Caco-2 (cell line): ENCODE data around the gene TNS3. TPM values are rescaled to one million over a fixed set of nuclear protein-coding genes. Genes with fewer than 3 reads are reported as not detected.

ENCODE experiments used
- BruUV-seq: library from RNA; stranded (reverse); fragments of 400-500 nt; replicated peaks from 2 replicates; lab custom pipeline; 2021; lab: Mats Ljungman, UMichigan
- CTCF ChIA-PET: fragments of 300-600 bp; sonication (Branson Sonifier 250); formaldehyde crosslinking; loops from one replicate; lab custom pipeline; 2022; ENCODE audit warnings: antibody characterized with exemption; lab: Charles Lee
- POLR2A ChIA-PET: fragments of 300-600 bp; sonication (Branson Sonifier 250); formaldehyde crosslinking; loops from one replicate; lab custom pipeline; 2022; ENCODE audit warnings: antibody characterized with exemption; lab: Charles Lee
- DNase-seq, 2 experiments: peaks; one replicate each; pipeline versions ENCODE4 v3.0.0 to v3.0.0-alpha.2; 2020 to 2022
- H3K27me3 ChIP-seq: replicated peaks from 2 replicates; pipeline ENCODE4 v1.6.0; 2011; ENCODE audit warnings: low read length; ENCODE audit not compliant: control insufficient read depth, insufficient read depth
- H3K36me3 ChIP-seq: 2 replicates; pipeline ENCODE4 v1.5.1; 2011; ENCODE audit warnings: low read length; ENCODE audit not compliant: control insufficient read depth, insufficient read depth
- H3K4me1 ChIP-seq: fragments of 250-450 bp; sonication (Bioruptor Pico); 2 replicates; pipeline ENCODE4 v1.5.1; 2020; ENCODE audit warnings: mild to moderate bottlenecking
- H3K4me3 ChIP-seq: 2 replicates; pipeline ENCODE4 v1.5.1; 2011; ENCODE audit warnings: low read depth, mild to moderate bottlenecking, control low read depth, low read length
- H3K9me3 ChIP-seq: fragments of 250-450 bp; sonication (Bioruptor Pico); 2 replicates; pipeline ENCODE4 v1.5.1; 2020; ENCODE audit warnings: mild to moderate bottlenecking, moderate library complexity
- H3K27ac Mint-ChIP-seq: one replicate; pipeline ENCODE4 v1.8.0; 2022; ENCODE audit warnings: mixed read lengths; ENCODE audit not compliant: unreplicated experiment
- H3K27me3 Mint-ChIP-seq: one replicate; pipeline ENCODE4 v1.8.0; 2022; ENCODE audit warnings: mixed read lengths; ENCODE audit not compliant: insufficient read depth, unreplicated experiment
- H3K36me3 Mint-ChIP-seq: one replicate; pipeline ENCODE4 v1.8.0; 2022; ENCODE audit warnings: mild to moderate bottlenecking, mixed read lengths; ENCODE audit not compliant: insufficient read depth, unreplicated experiment
- H3K4me1 Mint-ChIP-seq: one replicate; pipeline ENCODE4 v1.8.0; 2022; ENCODE audit warnings: low read depth, mixed read lengths; ENCODE audit not compliant: unreplicated experiment
- H3K4me3 Mint-ChIP-seq: one replicate; pipeline ENCODE4 v1.8.0; 2022; ENCODE audit warnings: mild to moderate bottlenecking, moderate library complexity, mixed read lengths; ENCODE audit not compliant: unreplicated experiment
- H3K9me3 Mint-ChIP-seq: one replicate; pipeline ENCODE4 v1.8.0; 2022; ENCODE audit warnings: mixed read lengths; ENCODE audit not compliant: unreplicated experiment
- intact Hi-C: fragments of 100-400 bp; cut with micrococcal nuclease; formaldehyde crosslinking; loops from one replicate; pipeline ENCODE4 v1.10.0; 2022; ENCODE audit not compliant: unreplicated experiment
- total RNA-seq: library from RNA; stranded (reverse); gene quantifications from 2 replicates; pipeline ENCODE4 v1.2.3, GENCODE V29; 2022
- TF ChIP-seq, protein P1 (sequence below), 2 experiments: fragments of 200-600 bp in 1 of 2; IDR thresholded peaks; 1 replicate in 1 of 2; 2 replicates in 1 of 2; pipeline versions ENCODE4 v1.5.1 to v1.8.0; 2011 to 2022; ENCODE audit warnings: antibody characterized with exemption in 1 of 2, control low read depth in 1 of 2, inconsistent platforms in 1 of 2, low read depth in 1 of 2, low read length in 1 of 2, mild to moderate bottlenecking in 1 of 2, moderate library complexity in 1 of 2; ENCODE audit not compliant: insufficient read depth in 1 of 2, severe bottlenecking in 1 of 2, unreplicated experiment in 1 of 2

TNS3 gene
- total RNA-seq, 1 experiment from 2014 or later = 263 TPM

DNA sequence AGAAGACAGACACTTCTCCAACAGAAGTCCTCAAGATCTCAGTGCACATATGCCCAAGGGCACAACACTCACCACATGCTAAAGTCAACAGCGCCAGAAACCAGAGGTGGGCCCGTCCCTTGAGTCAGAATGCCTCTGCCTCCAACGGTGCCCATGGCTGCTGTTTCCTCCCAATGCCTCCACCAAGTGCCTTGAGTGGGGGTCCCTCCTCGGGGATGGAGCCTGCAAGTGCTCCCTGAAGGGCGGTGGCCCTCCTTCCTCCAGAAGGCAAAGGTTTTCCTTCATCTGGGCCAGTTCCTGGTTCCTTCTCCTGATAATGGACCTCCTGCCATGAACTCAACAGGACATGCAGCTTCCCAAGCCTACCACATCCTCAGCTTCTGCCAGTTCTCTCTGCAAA is 58.5 kb downstream of the TNS3 start:
- peak overlapping the region; percentile 65 for H3K27ac Mint-ChIP-seq
- no peaks in the 10 kb centered on the region for H3K9me3 ChIP-seq
- H3K4me1 Mint-ChIP-seq = peaks cover 27% of the 10 kb centered on the region
- ChIA-PET POLR2A (no interaction called here), CTCF (no interaction called here)
- H3K4me1 ChIP-seq = peaks cover 30% of the 10 kb centered on the region
- intact Hi-C loops = no loop called here
- no peaks in the 10 kb centered on the region for H3K9me3 Mint-ChIP-seq
- no peak overlapping the region for H3K4me3 ChIP-seq
- no peaks in the 10 kb centered on the region for H3K27me3 Mint-ChIP-seq
- no peak overlapping the region for H3K4me3 Mint-ChIP-seq
- no TSS peak for BruUV-seq
- TF ChIP-seq, protein P1, sequence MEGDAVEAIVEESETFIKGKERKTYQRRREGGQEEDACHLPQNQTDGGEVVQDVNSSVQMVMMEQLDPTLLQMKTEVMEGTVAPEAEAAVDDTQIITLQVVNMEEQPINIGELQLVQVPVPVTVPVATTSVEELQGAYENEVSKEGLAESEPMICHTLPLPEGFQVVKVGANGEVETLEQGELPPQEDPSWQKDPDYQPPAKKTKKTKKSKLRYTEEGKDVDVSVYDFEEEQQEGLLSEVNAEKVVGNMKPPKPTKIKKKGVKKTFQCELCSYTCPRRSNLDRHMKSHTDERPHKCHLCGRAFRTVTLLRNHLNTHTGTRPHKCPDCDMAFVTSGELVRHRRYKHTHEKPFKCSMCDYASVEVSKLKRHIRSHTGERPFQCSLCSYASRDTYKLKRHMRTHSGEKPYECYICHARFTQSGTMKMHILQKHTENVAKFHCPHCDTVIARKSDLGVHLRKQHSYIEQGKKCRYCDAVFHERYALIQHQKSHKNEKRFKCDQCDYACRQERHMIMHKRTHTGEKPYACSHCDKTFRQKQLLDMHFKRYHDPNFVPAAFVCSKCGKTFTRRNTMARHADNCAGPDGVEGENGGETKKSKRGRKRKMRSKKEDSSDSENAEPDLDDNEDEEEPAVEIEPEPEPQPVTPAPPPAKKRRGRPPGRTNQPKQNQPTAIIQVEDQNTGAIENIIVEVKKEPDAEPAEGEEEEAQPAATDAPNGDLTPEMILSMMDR (IDR thresholded peaks at IDR 0.05; ENCODE audit: insufficient read depth in 1 of 2, low read depth in 1 of 2, low read length in 1 of 2, severe bottlenecking in 1 of 2, unreplicated experiment in 1 of 2) = no peak
- peaks cover 13% of the 10 kb centered on the region for H3K36me3 ChIP-seq
- no peak for DNase-seq
- H3K27me3 ChIP-seq = no peaks in the 10 kb centered on the region
- no peaks in the 10 kb centered on the region for H3K36me3 Mint-ChIP-seq

DNA sequence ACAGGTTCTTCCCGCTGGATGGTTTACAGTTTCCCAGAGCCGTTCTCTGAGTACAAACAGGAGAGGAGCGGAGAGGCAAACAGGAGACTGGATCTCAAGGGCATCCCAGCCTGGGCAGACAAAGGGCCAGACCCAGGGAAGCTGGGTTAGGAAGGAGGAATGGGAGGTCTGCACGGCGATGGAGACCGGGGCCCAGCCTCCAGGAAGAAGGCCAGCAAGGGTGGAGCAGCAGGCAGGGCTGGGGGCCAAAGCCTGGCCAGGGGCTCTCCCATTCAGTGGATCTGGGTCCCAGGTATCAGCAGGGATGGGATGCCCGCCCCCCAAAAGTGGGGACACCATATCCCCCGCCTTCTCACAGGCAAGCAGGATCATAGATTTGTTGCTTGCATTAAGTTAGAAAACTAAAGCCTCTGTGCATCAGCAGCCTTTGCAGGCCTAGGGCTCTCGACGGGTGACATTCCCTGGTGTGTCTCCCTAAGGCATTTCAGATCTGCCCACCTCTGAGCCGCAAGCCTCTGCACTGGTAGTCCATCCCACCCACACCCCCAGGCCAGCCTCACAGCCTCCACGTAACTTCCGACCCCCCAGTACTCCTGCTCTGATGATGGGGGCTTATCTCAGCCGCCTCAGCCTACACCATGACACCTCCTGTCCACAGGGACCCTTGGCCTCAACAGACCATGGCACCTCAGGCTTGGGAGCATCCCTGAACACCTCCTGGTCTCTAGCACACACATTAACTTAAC is 59.9 kb downstream of the TNS3 start:
- intact Hi-C loops = no loop called here
- peaks cover 12% of the 10 kb centered on the region for H3K36me3 ChIP-seq
- no peak overlapping the region for H3K4me3 ChIP-seq
- ChIA-PET POLR2A (no interaction called here), CTCF (no interaction called here)
- TF ChIP-seq, protein P1 (IDR thresholded peaks at IDR 0.05; ENCODE audit: insufficient read depth in 1 of 2, low read depth in 1 of 2, low read length in 1 of 2, severe bottlenecking in 1 of 2, unreplicated experiment in 1 of 2) = no peak
- Mint-ChIP-seq H3K4me3 (no peak overlapping the region), H3K9me3 (no peaks in the 10 kb centered on the region), H3K27ac (peak overlapping the region; percentile 65), H3K36me3 (no peaks in the 10 kb centered on the region), H3K4me1 (peaks cover 32% of the 10 kb centered on the region), H3K27me3 (no peaks in the 10 kb centered on the region)
- H3K4me1 ChIP-seq = peaks cover 30% of the 10 kb centered on the region
- H3K9me3 ChIP-seq = no peaks in the 10 kb centered on the region
- no peaks in the 10 kb centered on the region for H3K27me3 ChIP-seq
- DNase-seq = no peak
- BruUV-seq = no TSS peak

DNA sequence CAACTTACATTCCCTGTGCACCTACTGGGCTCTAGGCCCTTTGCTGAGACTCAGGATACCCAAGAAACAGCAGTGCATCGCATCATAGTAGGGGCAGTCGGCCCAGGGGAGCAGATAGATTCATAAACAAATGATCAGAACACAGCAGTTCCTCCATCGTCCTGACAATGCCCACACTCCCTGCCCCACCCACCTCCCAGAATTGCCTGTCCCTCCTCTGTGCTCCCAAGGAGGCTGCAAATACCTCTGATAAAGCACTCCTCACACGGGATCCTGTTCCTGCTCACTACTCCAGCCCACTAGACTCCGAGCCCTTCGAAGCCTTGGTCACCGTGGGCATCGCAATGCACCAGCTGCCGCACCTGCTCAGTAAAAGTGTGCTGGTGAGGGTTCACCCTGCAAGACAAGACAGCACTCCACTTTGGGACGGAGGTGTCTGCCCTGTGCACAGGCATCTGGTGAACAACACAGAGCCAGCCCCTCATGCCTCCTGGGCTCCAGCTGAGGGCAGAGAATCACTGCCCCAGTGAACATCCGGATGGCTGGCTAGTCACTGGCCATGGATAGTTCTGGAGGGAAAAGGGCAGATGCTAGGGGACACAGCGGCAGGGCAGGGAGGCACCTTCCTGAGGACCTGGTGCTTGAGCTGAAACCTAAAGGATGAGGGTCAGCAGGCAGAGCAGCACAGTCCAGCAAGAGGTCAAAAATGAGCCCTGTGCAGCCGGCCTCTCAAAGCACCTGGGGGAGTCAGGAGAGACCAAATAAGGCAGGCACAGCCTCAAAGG is 60.7 kb downstream of the TNS3 start:
- H3K4me3 Mint-ChIP-seq = no peak overlapping the region
- H3K4me3 ChIP-seq = no peak overlapping the region

More for the DNA sequence above, 60.7 kb downstream of the TNS3 start:
- H3K27ac Mint-ChIP-seq = peak overlapping the region; percentile 65
- H3K9me3 ChIP-seq = no peaks in the 10 kb centered on the region
- H3K27me3 Mint-ChIP-seq = no peaks in the 10 kb centered on the region
- peaks cover 32% of the 10 kb centered on the region for H3K4me1 Mint-ChIP-seq
- no peaks in the 10 kb centered on the region; the same call in 1 of the 2 replicates for H3K27me3 ChIP-seq
- intact Hi-C loops = no loop called here
- no peaks in the 10 kb centered on the region for H3K9me3 Mint-ChIP-seq
- peaks cover 25% of the 10 kb centered on the region for H3K4me1 ChIP-seq
- H3K36me3 Mint-ChIP-seq = no peaks in the 10 kb centered on the region
- TF ChIP-seq, protein P1 (IDR thresholded peaks at IDR 0.05; ENCODE audit: insufficient read depth in 1 of 2, low read depth in 1 of 2, low read length in 1 of 2, severe bottlenecking in 1 of 2, unreplicated experiment in 1 of 2) = no peak
- no peak for DNase-seq
- ChIA-PET POLR2A (no interaction called here), CTCF (no interaction called here)
- BruUV-seq = no TSS peak
- peaks cover 9% of the 10 kb centered on the region for H3K36me3 ChIP-seq
